Measurements from ENCODE around the gene PGC.

Gene PGC

GRCh38 chr6:41728073-41728936, 18.9 kb downstream of the PGC start:
- Histone ChIP-seq H3K4me1 (ENCODE audit: low read length) (peaks cover 65% of the 10 kb centered on the region), H3K36me3 (replicated peaks; ENCODE audit: low read depth, low read length) (peaks cover 51% of the 10 kb centered on the region), H3K9ac (ENCODE audit: low read length) (no peak overlapping the region), H4K20me1 (ENCODE audit: insufficient read depth, low read length) (peaks cover 79% of the 10 kb centered on the region), H3K4me2 (ENCODE audit: low read length) (peak overlapping the region; percentile 97), H3K4me3 (ENCODE audit: low read length) (no peak overlapping the region), H3K27me3 (ENCODE audit: low read depth, low read length) (no peaks in the 10 kb centered on the region), H3K79me2 (ENCODE audit: low read length) (peaks cover 100% of the 10 kb centered on the region), H2AFZ (ENCODE audit: low read depth, low read length) (no peak overlapping the region), H3K27ac (ENCODE audit: low read length) (no peak overlapping the region), H3K9me3 (ENCODE audit: insufficient read depth, low read length) (no peaks in the 10 kb centered on the region)
- TF ChIP-seq EZH2phosphoT487 (IDR thresholded peaks at IDR 0.05; ENCODE audit: low read depth) (no peak), CTCF (IDR thresholded peaks at IDR 0.05; ENCODE audit: low read depth, low read length) (no peak)

GRCh38 chr6:41727705-41728072, 19.5 kb downstream of the PGC start:
- Histone ChIP-seq H3K4me1 (ENCODE audit: low read length) (peaks cover 67% of the 10 kb centered on the region), H3K9ac (ENCODE audit: low read length) (no peak overlapping the region), H3K9me3 (ENCODE audit: insufficient read depth, low read length) (no peaks in the 10 kb centered on the region), H3K36me3 (replicated peaks; ENCODE audit: low read depth, low read length) (peaks cover 51% of the 10 kb centered on the region), H3K27me3 (ENCODE audit: low read depth, low read length) (no peaks in the 10 kb centered on the region), H2AFZ (ENCODE audit: low read depth, low read length) (no peak overlapping the region), H3K79me2 (ENCODE audit: low read length) (peaks cover 100% of the 10 kb centered on the region), H4K20me1 (ENCODE audit: insufficient read depth, low read length) (peaks cover 85% of the 10 kb centered on the region), H3K4me3 (ENCODE audit: low read length) (no peak overlapping the region), H3K27ac (ENCODE audit: low read length) (no peak overlapping the region), H3K4me2 (ENCODE audit: low read length) (no peak overlapping the region)
- TF ChIP-seq CTCF (IDR thresholded peaks at IDR 0.05; ENCODE audit: low read depth, low read length) (no peak), EZH2phosphoT487 (IDR thresholded peaks at IDR 0.05; ENCODE audit: low read depth) (no peak)

- Histone ChIP-seq H3K9me3 (ENCODE audit: insufficient read depth, low read length) (no peaks in the 10 kb centered on the region), H3K27me3 (ENCODE audit: low read depth, low read length) (no peaks in the 10 kb centered on the region), H2AFZ (ENCODE audit: low read depth, low read length) (no peak overlapping the region), H3K4me1 (ENCODE audit: low read length) (peaks cover 74% of the 10 kb centered on the region), H3K36me3 (replicated peaks; ENCODE audit: low read depth, low read length) (peaks cover 46% of the 10 kb centered on the region), H3K9ac (ENCODE audit: low read length) (no peak overlapping the region), H3K79me2 (ENCODE audit: low read length) (peaks cover 100% of the 10 kb centered on the region), H4K20me1 (ENCODE audit: insufficient read depth, low read length) (peaks cover 91% of the 10 kb centered on the region), H3K4me2 (ENCODE audit: low read length) (no peak overlapping the region), H3K4me3 (ENCODE audit: low read length) (no peak overlapping the region), H3K27ac (ENCODE audit: low read length) (no peak overlapping the region)
- TF ChIP-seq EZH2phosphoT487 (IDR thresholded peaks at IDR 0.05; ENCODE audit: low read depth) (no peak), CTCF (IDR thresholded peaks at IDR 0.05; ENCODE audit: low read depth, low read length) (no peak)
Measured at GRCh38 chr6:41726876-41727275, 20.3 kb downstream of the PGC start.

- Histone ChIP-seq H3K4me3 (ENCODE audit: low read length) (peak overlapping the region; percentile 76), H2AFZ (ENCODE audit: low read depth, low read length) (no peak overlapping the region), H3K27ac (ENCODE audit: low read length) (peak overlapping the region; percentile 83), H3K9me3 (ENCODE audit: insufficient read depth, low read length) (no peaks in the 10 kb centered on the region), H3K4me2 (ENCODE audit: low read length) (peak overlapping the region; percentile 98), H4K20me1 (ENCODE audit: insufficient read depth, low read length) (peaks cover 94% of the 10 kb centered on the region), H3K79me2 (ENCODE audit: low read length) (peaks cover 100% of the 10 kb centered on the region), H3K9ac (ENCODE audit: low read length) (peak overlapping the region; percentile 84), H3K27me3 (ENCODE audit: low read depth, low read length) (no peaks in the 10 kb centered on the region), H3K4me1 (ENCODE audit: low read length) (peaks cover 74% of the 10 kb centered on the region), H3K36me3 (replicated peaks; ENCODE audit: low read depth, low read length) (peaks cover 29% of the 10 kb centered on the region)
- TF ChIP-seq CTCF (IDR thresholded peaks at IDR 0.05; ENCODE audit: low read depth, low read length) (peak; percentile 21; the same call in 1 of the 2 replicates), EZH2phosphoT487 (IDR thresholded peaks at IDR 0.05; ENCODE audit: low read depth) (no peak)
Measured at GRCh38 chr6:41724586-41725501, 22.4 kb downstream of the PGC start.
